RWPE1 (cell line): ENCODE measurements around the gene UCK2.
A peak's percentile ranks its signal among the peaks of the same experiment; 100 is the strongest.

Source experiments
- CTCF ChIA-PET: fragments of 350-600 bp; sonication (Branson Sonifier 250); formaldehyde crosslinking; extraction: SDS; loops from one replicate; lab custom pipeline; 2021; lab: Yijun Ruan, JAX
- POLR2A ChIA-PET: fragments of 400-600 bp; formaldehyde crosslinking; extraction: SDS; loops from one replicate; lab custom pipeline; 2020; ENCODE audit warnings: antibody characterized with exemption; ENCODE audit not compliant: low non-redundant PET; lab: Yijun Ruan, JAX
- DNase-seq: peaks from one replicate; pipeline ENCODE4 v3.0.0; 2012; ENCODE audit warnings: low spot score
- H3K27ac ChIP-seq: fragments of 450-650 bp; 2 replicates; pipeline ENCODE4 v1.5.1; 2017
- CTCF ChIP-seq: fragments of 450-650 bp; conservative IDR thresholded peaks from 2 replicates; pipeline ENCODE4 v1.5.1; 2017; ENCODE audit warnings: low read depth, mild to moderate bottlenecking

UCK2 gene

GRCh38 chr1:165907256-165907857 is 79.9 kb downstream of the UCK2 start:
- CTCF ChIA-PET = no interaction called here
- no peak for TF ChIP-seq CTCF
- POLR2A ChIA-PET = no interaction called here
- no peak for DNase-seq
- H3K27ac ChIP-seq = no peak overlapping the region

- no peak for DNase-seq
- ChIA-PET CTCF (no interaction called here), POLR2A (no interaction called here)
- H3K27ac ChIP-seq = peak overlapping the region; percentile 49
- TF ChIP-seq CTCF = no peak
These were observed 83.5 kb downstream of the UCK2 start for GRCh38 chr1:165910764-165911421.

GRCh38 chr1:165911609-165912281 is 84.3 kb downstream of the UCK2 start:
- DNase-seq = no peak
- no peak for TF ChIP-seq CTCF
- peak overlapping the region; percentile 49 for H3K27ac ChIP-seq
- ChIA-PET POLR2A (no interaction called here), CTCF (interaction anchor here (1.1 kb wide), 1 partner anchor 80 kb away, joined by 3 read pairs; no protein-coding TSS in a partner anchor)

- ChIA-PET POLR2A (interaction anchor here (0.5 kb wide), 1 partner anchor 82 kb away, joined by 3 read pairs; no protein-coding TSS in a partner anchor), CTCF (interaction anchor here (0.7 to 1.1 kb wide), 2 partner anchors 48 to 81 kb away, joined by 3 read pairs; no protein-coding TSS in a partner anchor)
- H3K27ac ChIP-seq = peak overlapping the region; percentile 49
- DNase-seq = no peak
- TF ChIP-seq CTCF = no peak
These were observed 85.2 kb downstream of the UCK2 start for GRCh38 chr1:165912638-165913037.

DNA sequence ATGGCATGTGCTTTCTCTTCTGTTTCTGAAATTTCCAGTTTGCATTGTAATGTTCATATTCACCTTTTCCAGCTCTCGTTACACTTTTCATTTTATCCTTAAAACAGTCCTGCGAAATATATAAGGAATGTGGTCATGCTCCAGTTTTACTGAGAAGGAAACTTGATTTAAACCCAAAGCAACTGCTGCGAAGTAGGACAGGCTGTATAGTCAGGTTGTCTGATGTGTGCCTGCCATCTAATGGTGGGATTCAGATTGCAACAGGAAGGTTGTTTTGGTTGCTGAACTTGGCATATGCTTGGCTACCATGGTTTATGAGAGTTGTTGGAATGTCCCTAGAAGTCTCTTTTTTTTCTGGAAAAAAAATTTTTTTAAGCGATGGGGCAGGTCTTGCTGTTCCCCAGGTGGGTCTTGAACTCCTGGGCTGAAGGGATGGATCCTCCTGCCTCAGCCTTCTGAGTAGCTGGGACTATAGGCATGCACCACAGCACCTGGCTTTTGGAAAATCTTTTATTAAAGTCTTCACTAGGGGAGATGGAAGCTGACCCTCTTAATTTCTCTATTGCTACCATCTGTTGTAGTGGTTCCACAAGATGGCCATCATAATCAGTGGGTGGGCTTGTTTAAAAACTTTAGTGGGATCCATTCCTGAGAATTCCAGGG is 86.9 kb downstream of the UCK2 start:
- no peak overlapping the region for H3K27ac ChIP-seq
- TF ChIP-seq CTCF = peak; percentile 83
- ChIA-PET POLR2A (no interaction called here), CTCF (interaction anchor here (0.6 to 1.3 kb wide), 5 partner anchors 42 to 879 kb away, joined by 3 to 4 read pairs (median 3); no protein-coding TSS in a partner anchor)
- peak; percentile 75 for DNase-seq

DNA sequence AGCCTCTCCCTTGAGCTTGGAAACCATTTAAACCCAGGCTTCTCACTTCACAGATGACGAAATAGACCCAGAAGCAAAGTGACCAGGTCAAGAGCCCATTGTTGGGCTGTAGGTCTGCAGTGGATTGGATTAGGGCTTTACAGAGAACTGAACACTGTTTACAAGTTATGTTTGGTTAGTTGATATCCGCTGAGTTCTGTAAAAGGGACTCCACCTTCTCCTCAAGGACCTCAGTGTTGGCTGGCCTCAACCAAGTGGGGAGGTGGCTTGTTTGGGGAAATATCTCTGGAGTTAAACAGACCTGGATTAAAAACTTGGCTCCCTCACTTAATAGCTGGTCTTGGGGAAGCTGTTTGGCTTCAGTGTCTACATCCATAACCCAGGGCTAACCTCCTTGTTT is 88.1 kb downstream of the UCK2 start:
- ChIA-PET POLR2A (no interaction called here), CTCF (interaction anchor here (1.3 kb wide), 1 partner anchor 87 kb away, joined by 3 read pairs; no protein-coding TSS in a partner anchor)
- no peak for DNase-seq
- peak overlapping the region; percentile 67 for H3K27ac ChIP-seq
- TF ChIP-seq CTCF = no peak
